OCI-LY7 (cell line): Measurements from ENCODE around the gene LSM11. TPM values are rescaled to one million over a fixed set of nuclear protein-coding genes. Genes with fewer than 3 reads are reported as not detected.

Experiments
- BruUV-seq: library from RNA; stranded (reverse); fragments of 400-500 nt; replicated peaks from 2 replicates; lab custom pipeline; 2021; lab: Mats Ljungman, UMichigan
- CTCF ChIA-PET: fragments of 300-600 bp; sonication (Branson Sonifier 250); formaldehyde crosslinking; loops from one replicate; lab custom pipeline; 2022; ENCODE audit warnings: antibody characterized with exemption; ENCODE audit not compliant: unreplicated experiment; lab: Charles Lee
- POLR2A ChIA-PET: fragments of 300-600 bp; sonication (Branson Sonifier 250); formaldehyde crosslinking; loops from one replicate; lab custom pipeline; 2022; ENCODE audit warnings: antibody characterized with exemption; lab: Charles Lee
- DNase-seq: peaks from one replicate; pipeline ENCODE4 v3.0.0-alpha.2; 2015; ENCODE audit warnings: low spot score
- H2AFZ ChIP-seq: fragments of 200-600 bp; sonication (generic), shearing (Covaris generic); 2 replicates; pipeline ENCODE4 v1.6.1; 2014; ENCODE audit warnings: mild to moderate bottlenecking, antibody characterized with exemption, low read length, moderate library complexity
- H3K27ac ChIP-seq: fragments of 200-600 bp; sonication (generic); 2 replicates; pipeline ENCODE4 v1.5.1; 2014; ENCODE audit warnings: mixed run types, low read depth, mild to moderate bottlenecking, moderate library complexity, low read length, inconsistent platforms; ENCODE audit not compliant: poor library complexity, severe bottlenecking
- H3K36me3 ChIP-seq: fragments of 200-600 bp; sonication (generic); 2 replicates; pipeline ENCODE4 v1.6.1; 2014; ENCODE audit warnings: mild to moderate bottlenecking, antibody characterized with exemption, low read length, moderate library complexity, mixed read lengths; ENCODE audit not compliant: insufficient read depth
- H3K4me1 ChIP-seq: fragments of 200-600 bp; sonication (generic); 2 replicates; pipeline ENCODE4 v1.5.1; 2014; ENCODE audit warnings: mild to moderate bottlenecking, low read length; ENCODE audit not compliant: insufficient read depth, poor library complexity, severe bottlenecking
- H3K4me2 ChIP-seq: fragments of 200-600 bp; sonication (generic); 2 replicates; pipeline ENCODE4 v1.6.1; 2014; ENCODE audit warnings: mild to moderate bottlenecking, low read length
- H3K4me3 ChIP-seq: fragments of 200-600 bp; sonication (generic); 2 replicates; pipeline ENCODE4 v1.5.1; 2014; ENCODE audit warnings: mild to moderate bottlenecking, low read depth, low read length; ENCODE audit not compliant: poor library complexity, severe bottlenecking
- H3K79me2 ChIP-seq: fragments of 200-600 bp; sonication (generic); 2 replicates; pipeline ENCODE4 v1.6.1; 2016; ENCODE audit warnings: low read depth, mild to moderate bottlenecking, low read length, moderate library complexity, mixed read lengths; ENCODE audit not compliant: insufficient read depth
- H3K9me2 ChIP-seq: fragments of 200-600 bp; sonication (generic); 2 replicates; pipeline ENCODE4 v1.6.1; 2016; ENCODE audit warnings: mild to moderate bottlenecking, low read length, mixed read lengths; ENCODE audit not compliant: insufficient read depth
- H3K9me3 ChIP-seq: fragments of 200-600 bp; sonication (generic); 2 replicates; pipeline ENCODE4 v1.6.1; 2014; ENCODE audit warnings: mild to moderate bottlenecking, mixed run types, low read length, mixed read lengths
- H4K20me1 ChIP-seq: fragments of 200-600 bp; sonication (generic); 2 replicates; pipeline ENCODE4 v1.6.1; 2014; ENCODE audit warnings: mild to moderate bottlenecking, antibody characterized with exemption, low read length, moderate library complexity, mixed read lengths; ENCODE audit not compliant: insufficient read depth
- CTCF ChIP-seq: fragments of 200-600 bp; sonication (generic); conservative IDR thresholded peaks from 2 replicates; pipeline ENCODE4 v1.5.1; 2014; ENCODE audit warnings: mild to moderate bottlenecking, antibody characterized with exemption, low read length, moderate library complexity, mixed read lengths
- EZH2phosphoT487 ChIP-seq: fragments of 200-600 bp; sonication (generic); IDR thresholded peaks from 2 replicates; pipeline ENCODE4 v1.6.1; 2018; ENCODE audit warnings: low read depth, borderline replicate concordance, mild to moderate bottlenecking, mixed run types, antibody characterized with exemption, low read length, moderate library complexity, mixed read lengths
- intact Hi-C: fragments of 100-400 bp; cut with micrococcal nuclease; formaldehyde crosslinking; loops from one replicate; pipeline ENCODE4 v1.10.0; 2022; ENCODE audit not compliant: unreplicated experiment
- total RNA-seq, 2 experiments: library from RNA; depleted of rRNA in 1 of 2; stranded (reverse); fragments of >200 nt in 1 of 2; shearing (Covaris generic) in 1 of 2; gene quantifications; 2 replicates each; pipeline ENCODE4 v1.2.3, GENCODE V29; 2014 to 2022

Gene LSM11
- total RNA-seq, 2 experiments from 2014 or later: 7.5 to 10.9 TPM

- no peaks in the 10 kb centered on the region for H4K20me1 ChIP-seq
- no peak overlapping the region for H2AFZ ChIP-seq
- intact Hi-C loops: loop anchor here (5.0 kb wide), 1 partner anchor 465 kb away; the partner anchor contains the start of gene CYFIP2
- CTCF ChIA-PET: interaction anchor here (2.6 kb wide), 1 partner anchor 10 kb away, joined by 15 read pairs; the partner anchor contains the start of gene LSM11
- peaks cover 30% of the 10 kb centered on the region for H3K4me1 ChIP-seq
- no peak overlapping the region for H3K4me3 ChIP-seq
- TF ChIP-seq EZH2phosphoT487 (no peak), CTCF (no peak)
- POLR2A ChIA-PET: interaction anchor here (4.9 kb wide), 1 partner anchor 10 kb away, joined by 31 read pairs; the partner anchor contains the start of gene LSM11
- DNase-seq: no peak
- no TSS peak for BruUV-seq
- H3K9me3 ChIP-seq: peaks cover 18% of the 10 kb centered on the region
- no peak overlapping the region for H3K27ac ChIP-seq
- no peaks in the 10 kb centered on the region for H3K9me2 ChIP-seq
- peaks cover 17% of the 10 kb centered on the region; the same call in 1 of the 2 replicates for H3K79me2 ChIP-seq
- no peak overlapping the region for H3K4me2 ChIP-seq
- H3K36me3 ChIP-seq: peaks cover 66% of the 10 kb centered on the region
These were observed 10.8 kb upstream of the LSM11 start for GRCh38 chr5:157732596-157733262.

GRCh38 chr5:157734436-157734835 lies 9.1 kb upstream of the LSM11 start:
- POLR2A ChIA-PET: interaction anchor here (1.1 kb wide), 1 partner anchor 158 kb away, joined by 3 read pairs; no protein-coding TSS in a partner anchor

More at GRCh38 chr5:157734436-157734835, 9.1 kb upstream of the LSM11 start:
- no TSS peak for BruUV-seq
- no peaks in the 10 kb centered on the region for H3K9me2 ChIP-seq
- intact Hi-C loops: loop anchor here (5.0 kb wide), 1 partner anchor 467 kb away; the partner anchor contains the start of gene CYFIP2
- H3K79me2 ChIP-seq: peaks cover 15% of the 10 kb centered on the region; the same call in 1 of the 2 replicates
- no peak overlapping the region for H3K27ac ChIP-seq
- H3K36me3 ChIP-seq: peaks cover 65% of the 10 kb centered on the region
- H3K4me2 ChIP-seq: no peak overlapping the region
- DNase-seq: no peak
- H4K20me1 ChIP-seq: no peaks in the 10 kb centered on the region
- no peak overlapping the region for H2AFZ ChIP-seq
- CTCF ChIA-PET: no interaction called here
- H3K9me3 ChIP-seq: peaks cover 7% of the 10 kb centered on the region; the same call in 1 of the 2 replicates
- peaks cover 22% of the 10 kb centered on the region for H3K4me1 ChIP-seq
- no peak for TF ChIP-seq CTCF
- no peak for TF ChIP-seq EZH2phosphoT487
- H3K4me3 ChIP-seq: no peak overlapping the region
